HCT116 (cell line): ENCODE data around the gene ALDH9A1. TPM values are rescaled to one million over a fixed set of nuclear protein-coding genes. Genes with fewer than 3 reads are reported as not detected.
"Not testable (repeated sequence)": the region's sequence is repeated elsewhere in the genome, so short reads cannot be mapped to it uniquely, and the experiment has no call there.

Experiments
- ATAC-seq: fragments of 200-7000 bp; cut with Tn5 transposase; 2 replicates; pipeline ENCODE4 v1.9.1; 2020; ENCODE audit warnings: mild to moderate bottlenecking, moderate library complexity
- BruUV-seq: library from RNA; stranded (reverse); fragments of 400-500 nt; replicated peaks from 2 replicates; lab custom pipeline; 2021; lab: Mats Ljungman, UMichigan
- CTCF ChIA-PET: fragments of 300-600 bp; sonication (Branson Sonifier 250); formaldehyde crosslinking; loops from one replicate; lab custom pipeline; 2021; ENCODE audit warnings: antibody characterized with exemption; lab: Charles Lee
- POLR2A ChIA-PET: fragments of 300-600, 350-600 bp; sonication (Branson Sonifier 250); formaldehyde crosslinking; loops from one replicate; lab custom pipeline; 2021; ENCODE audit warnings: antibody characterized with exemption; lab: Charles Lee
- RAD21 ChIA-PET, 2 experiments: fragments of 300-600 bp; sonication (Branson Sonifier 250); formaldehyde crosslinking; loops; one replicate each; lab custom pipeline; 2023; ENCODE audit warnings: low total read pairs in 2 of 2; ENCODE audit not compliant: uncharacterized antibody in 2 of 2, unreplicated experiment in 2 of 2, low non-redundant PET in 1 of 2; lab: Charles Lee
- DNase-seq: peaks from one replicate; pipeline ENCODE4 v3.0.0-alpha.2; 2010; ENCODE audit warnings: low read depth, low spot score
- H2AFZ ChIP-seq: fragments of 200-600 bp; shearing (Covaris generic), sonication (generic); 2 replicates; pipeline ENCODE4 v1.6.1; 2017; ENCODE audit warnings: low read depth, mixed run types, mixed read lengths, antibody characterized with exemption, low read length; ENCODE audit not compliant: poor library complexity, severe bottlenecking
- H3K27ac ChIP-seq: 2 replicates; pipeline ENCODE4 v1.5.1; 2012; ENCODE audit warnings: low read depth, low read length
- H3K27me3 ChIP-seq: fragments of 200-600 bp; sonication (generic); 2 replicates; pipeline ENCODE4 v1.6.1; 2016; ENCODE audit warnings: mixed run types, low read length, mixed read lengths; ENCODE audit not compliant: insufficient read depth
- H3K36me3 ChIP-seq, 2 experiments: fragments of 200-500 bp in 1 of 2; fragments of 200-600 bp in 1 of 2; sonication (Bioruptor generic) in 1 of 2; sonication (generic) in 1 of 2; 2 replicates each; pipeline versions ENCODE4 v1.5.1 to v1.6.1; 2014 to 2016; ENCODE audit warnings: low read length in 2 of 2, inconsistent platforms in 1 of 2, mixed read lengths in 1 of 2, mixed run types in 1 of 2; ENCODE audit not compliant: insufficient read depth in 2 of 2, control insufficient read depth in 1 of 2
- H3K4me1 ChIP-seq, 2 experiments: fragments of 200-600 bp in 1 of 2; sonication (generic) in 1 of 2; 2 replicates each; pipeline versions ENCODE4 v1.5.1 to v1.6.1; 2012 to 2017; ENCODE audit warnings: low read length in 2 of 2, inconsistent platforms in 1 of 2, mild to moderate bottlenecking in 1 of 2, mixed read lengths in 1 of 2, mixed run types in 1 of 2, moderate library complexity in 1 of 2; ENCODE audit not compliant: insufficient read depth in 2 of 2, control insufficient read depth in 1 of 2
- H3K4me2 ChIP-seq: fragments of 200-600 bp; sonication (generic); 2 replicates; pipeline ENCODE4 v1.6.1; 2017; ENCODE audit warnings: mixed run types, low read length, mixed read lengths
- H3K4me3 ChIP-seq, 2 experiments: fragments of 200-600 bp in 1 of 2; sonication (generic) in 1 of 2; replicated peaks in 1 of 2; 2 replicates each; pipeline ENCODE4 v1.5.1; 2011 to 2016; ENCODE audit warnings: low read length in 2 of 2, control low read depth in 1 of 2, low read depth in 1 of 2, mild to moderate bottlenecking in 1 of 2, mixed read lengths in 1 of 2, mixed run types in 1 of 2
- H3K79me2 ChIP-seq: fragments of 200-600 bp; sonication (generic); 2 replicates; pipeline ENCODE4 v1.6.1; 2017; ENCODE audit warnings: mild to moderate bottlenecking, mixed run types, low read length, moderate library complexity, mixed read lengths; ENCODE audit not compliant: insufficient read depth
- H3K9ac ChIP-seq: fragments of 200-600 bp; sonication (generic); 2 replicates; pipeline ENCODE4 v1.6.1; 2016; ENCODE audit warnings: low read length, mixed read lengths
- H3K9me2 ChIP-seq: fragments of 200-600 bp; sonication (generic), shearing (Covaris generic); 2 replicates; pipeline ENCODE4 v1.6.1; 2017; ENCODE audit warnings: mixed run types, mild to moderate bottlenecking, moderate library complexity; ENCODE audit not compliant: insufficient read depth
- H3K9me3 ChIP-seq, 2 experiments: fragments of 200-500 bp in 1 of 2; fragments of 200-600 bp in 1 of 2; sonication (Bioruptor generic) in 1 of 2; sonication (generic) in 1 of 2; 2 replicates each; pipeline ENCODE4 v1.6.1; 2014 to 2017; ENCODE audit warnings: low read length in 2 of 2, mixed read lengths in 2 of 2, inconsistent platforms in 1 of 2, low read depth in 1 of 2, mild to moderate bottlenecking in 1 of 2, mixed run types in 1 of 2, moderate library complexity in 1 of 2; ENCODE audit not compliant: control insufficient read depth in 1 of 2, insufficient read depth in 1 of 2
- H4K20me1 ChIP-seq: fragments of 200-600 bp; sonication (generic), shearing (Covaris generic); 2 replicates; pipeline ENCODE4 v1.6.1; 2017; ENCODE audit warnings: mixed run types, mild to moderate bottlenecking, moderate library complexity; ENCODE audit not compliant: insufficient read depth
- CEBPB ChIP-seq: IDR thresholded peaks from 2 replicates; pipeline ENCODE4 v1.6.1; 2012; ENCODE audit warnings: low read depth
- EGR1 ChIP-seq: IDR thresholded peaks from 2 replicates; pipeline ENCODE4 v1.6.1; 2012; ENCODE audit warnings: low read depth
- EZH2phosphoT487 ChIP-seq: fragments of 200-600 bp; IDR thresholded peaks from 2 replicates; pipeline ENCODE4 v1.6.1; 2018; ENCODE audit warnings: antibody characterized with exemption, borderline replicate concordance
- JUND ChIP-seq: IDR thresholded peaks from 2 replicates; pipeline ENCODE4 v1.6.1; 2012
- POLR2A ChIP-seq: IDR thresholded peaks from 2 replicates; pipeline ENCODE4 v1.7.0; 2011; ENCODE audit warnings: borderline replicate concordance; ENCODE audit not compliant: insufficient read depth, insufficient read length; ENCODE audit errors: extremely low read depth
- POLR2AphosphoS5 ChIP-seq: IDR thresholded peaks from 2 replicates; pipeline ENCODE4 v1.6.1; 2011; ENCODE audit warnings: mild to moderate bottlenecking, low read depth, low read length, moderate library complexity
- RAD21 ChIP-seq: IDR thresholded peaks from 2 replicates; pipeline ENCODE4 v1.6.1; 2012; ENCODE audit warnings: low read depth, mild to moderate bottlenecking
- TCF7L2 ChIP-seq: IDR thresholded peaks from 2 replicates; pipeline ENCODE4 v1.7.0; 2011; ENCODE audit warnings: borderline replicate concordance, inconsistent platforms; ENCODE audit not compliant: insufficient read depth, insufficient read length; ENCODE audit errors: extremely low read depth
- YY1 ChIP-seq: IDR thresholded peaks from 2 replicates; pipeline ENCODE4 v1.6.1; 2011; ENCODE audit warnings: low read length, low read depth, moderate library complexity, mild to moderate bottlenecking; ENCODE audit not compliant: insufficient replicate concordance; ENCODE audit errors: extremely low read depth
- ZNF274 ChIP-seq: fragments of 200-500 bp; sonication (Bioruptor generic); IDR thresholded peaks from 2 replicates; pipeline ENCODE4 v1.6.1; 2014; ENCODE audit warnings: mild to moderate bottlenecking, low read depth, low read length, inconsistent platforms
- intact Hi-C: fragments of 100-400 bp; cut with micrococcal nuclease; formaldehyde crosslinking; loops from 2 replicates; pipeline ENCODE4 v1.10.0; 2022
- total RNA-seq: library from RNA; stranded (reverse); gene quantifications from one replicate; pipeline ENCODE4 v1.2.1, GENCODE V29; 2021; ENCODE audit not compliant: unreplicated experiment
- TF ChIP-seq, protein P1 (sequence below), 3 experiments: fragments of 200-600 bp in 1 of 3; sonication (generic) in 1 of 3; IDR thresholded peaks in 2 of 3; conservative IDR thresholded peaks in 1 of 3; 2 replicates each; pipeline ENCODE4 v1.5.1; 2012 to 2017; ENCODE audit warnings: low read depth in 2 of 3, low read length in 2 of 3, antibody characterized with exemption in 1 of 3, borderline replicate concordance in 1 of 3, control low read depth in 1 of 3, mild to moderate bottlenecking in 1 of 3, mixed read lengths in 1 of 3, mixed run types in 1 of 3, moderate library complexity in 1 of 3; ENCODE audit not compliant: insufficient read depth in 1 of 3
- TF ChIP-seq, protein P2 (sequence below): IDR thresholded peaks from 2 replicates; pipeline ENCODE4 v1.6.1; 2012; ENCODE audit warnings: low read depth
- TF ChIP-seq, protein P3 (sequence below): IDR thresholded peaks from 2 replicates; pipeline ENCODE4 v1.6.1; 2012

The ALDH9A1 gene
- total RNA-seq, 1 experiment from 2014 or later = 46.0 TPM

- POLR2A ChIA-PET = interaction anchor here (0.6 kb wide), 1 partner anchor 943 kb away, joined by 5 read pairs; no protein-coding TSS in a partner anchor
- H3K9me3 ChIP-seq, CTCF ChIA-PET, RAD21 ChIA-PET, H3K27me3 ChIP-seq, ATAC-seq, BruUV-seq, H3K79me2 ChIP-seq, H4K20me1 ChIP-seq, H3K9ac ChIP-seq, H3K4me2 ChIP-seq, H3K9me2 ChIP-seq, H3K4me1 ChIP-seq, H3K4me3 ChIP-seq, DNase-seq, H2AFZ ChIP-seq, H3K27ac ChIP-seq, H3K36me3 ChIP-seq: not testable (repeated sequence)
- intact Hi-C loops = loop anchor here (5.0 to 10.0 kb wide), 2 partner anchors 312 to 716 kb away; no protein-coding TSS in a partner anchor
These were observed 18.1 kb upstream of the ALDH9A1 start for GRCh38 chr1:165716265-165717051.

- Histone ChIP-seq H3K9me2 (no peaks in the 10 kb centered on the region), H3K4me1 (no peaks in the 10 kb centered on the region), H3K36me3 (no peaks in the 10 kb centered on the region), H3K9me3 (no peaks in the 10 kb centered on the region), H2AFZ (no peak overlapping the region), H3K4me3 (no peak overlapping the region), H3K27ac (no peak overlapping the region), H4K20me1 (no peaks in the 10 kb centered on the region), H3K9ac (no peak overlapping the region), H3K79me2 (no peaks in the 10 kb centered on the region), H3K27me3 (no peaks in the 10 kb centered on the region), H3K4me2 (no peak overlapping the region)
- BruUV-seq = no TSS peak
- CTCF ChIA-PET = no interaction called here
- intact Hi-C loops = loop anchor here (10.0 kb wide), 1 partner anchor 308 kb away; no protein-coding TSS in a partner anchor
- ATAC-seq (no peak), DNase-seq (no peak)
- RAD21 ChIA-PET = no interaction called here
- POLR2A ChIA-PET = no interaction called here
- TF ChIP-seq RAD21 (no peak), CEBPB (no peak), EZH2phosphoT487 (no peak), ZNF274 (no peak), EGR1 (no peak), POLR2AphosphoS5 (no peak), JUND (no peak), YY1 (no peak), POLR2A (no peak), TCF7L2 (no peak)
- TF ChIP-seq, protein P1, sequence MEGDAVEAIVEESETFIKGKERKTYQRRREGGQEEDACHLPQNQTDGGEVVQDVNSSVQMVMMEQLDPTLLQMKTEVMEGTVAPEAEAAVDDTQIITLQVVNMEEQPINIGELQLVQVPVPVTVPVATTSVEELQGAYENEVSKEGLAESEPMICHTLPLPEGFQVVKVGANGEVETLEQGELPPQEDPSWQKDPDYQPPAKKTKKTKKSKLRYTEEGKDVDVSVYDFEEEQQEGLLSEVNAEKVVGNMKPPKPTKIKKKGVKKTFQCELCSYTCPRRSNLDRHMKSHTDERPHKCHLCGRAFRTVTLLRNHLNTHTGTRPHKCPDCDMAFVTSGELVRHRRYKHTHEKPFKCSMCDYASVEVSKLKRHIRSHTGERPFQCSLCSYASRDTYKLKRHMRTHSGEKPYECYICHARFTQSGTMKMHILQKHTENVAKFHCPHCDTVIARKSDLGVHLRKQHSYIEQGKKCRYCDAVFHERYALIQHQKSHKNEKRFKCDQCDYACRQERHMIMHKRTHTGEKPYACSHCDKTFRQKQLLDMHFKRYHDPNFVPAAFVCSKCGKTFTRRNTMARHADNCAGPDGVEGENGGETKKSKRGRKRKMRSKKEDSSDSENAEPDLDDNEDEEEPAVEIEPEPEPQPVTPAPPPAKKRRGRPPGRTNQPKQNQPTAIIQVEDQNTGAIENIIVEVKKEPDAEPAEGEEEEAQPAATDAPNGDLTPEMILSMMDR (IDR thresholded peaks at IDR 0.05 in 2 of 3, conservative IDR thresholded peaks at IDR 0.05 in 1 of 3; ENCODE audit: borderline replicate concordance in 1 of 3, insufficient read depth in 1 of 3, low read depth in 2 of 3, low read length in 2 of 3) = no peak
- TF ChIP-seq, protein P2, sequence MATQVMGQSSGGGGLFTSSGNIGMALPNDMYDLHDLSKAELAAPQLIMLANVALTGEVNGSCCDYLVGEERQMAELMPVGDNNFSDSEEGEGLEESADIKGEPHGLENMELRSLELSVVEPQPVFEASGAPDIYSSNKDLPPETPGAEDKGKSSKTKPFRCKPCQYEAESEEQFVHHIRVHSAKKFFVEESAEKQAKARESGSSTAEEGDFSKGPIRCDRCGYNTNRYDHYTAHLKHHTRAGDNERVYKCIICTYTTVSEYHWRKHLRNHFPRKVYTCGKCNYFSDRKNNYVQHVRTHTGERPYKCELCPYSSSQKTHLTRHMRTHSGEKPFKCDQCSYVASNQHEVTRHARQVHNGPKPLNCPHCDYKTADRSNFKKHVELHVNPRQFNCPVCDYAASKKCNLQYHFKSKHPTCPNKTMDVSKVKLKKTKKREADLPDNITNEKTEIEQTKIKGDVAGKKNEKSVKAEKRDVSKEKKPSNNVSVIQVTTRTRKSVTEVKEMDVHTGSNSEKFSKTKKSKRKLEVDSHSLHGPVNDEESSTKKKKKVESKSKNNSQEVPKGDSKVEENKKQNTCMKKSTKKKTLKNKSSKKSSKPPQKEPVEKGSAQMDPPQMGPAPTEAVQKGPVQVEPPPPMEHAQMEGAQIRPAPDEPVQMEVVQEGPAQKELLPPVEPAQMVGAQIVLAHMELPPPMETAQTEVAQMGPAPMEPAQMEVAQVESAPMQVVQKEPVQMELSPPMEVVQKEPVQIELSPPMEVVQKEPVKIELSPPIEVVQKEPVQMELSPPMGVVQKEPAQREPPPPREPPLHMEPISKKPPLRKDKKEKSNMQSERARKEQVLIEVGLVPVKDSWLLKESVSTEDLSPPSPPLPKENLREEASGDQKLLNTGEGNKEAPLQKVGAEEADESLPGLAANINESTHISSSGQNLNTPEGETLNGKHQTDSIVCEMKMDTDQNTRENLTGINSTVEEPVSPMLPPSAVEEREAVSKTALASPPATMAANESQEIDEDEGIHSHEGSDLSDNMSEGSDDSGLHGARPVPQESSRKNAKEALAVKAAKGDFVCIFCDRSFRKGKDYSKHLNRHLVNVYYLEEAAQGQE = no peak
- TF ChIP-seq, protein P3, sequence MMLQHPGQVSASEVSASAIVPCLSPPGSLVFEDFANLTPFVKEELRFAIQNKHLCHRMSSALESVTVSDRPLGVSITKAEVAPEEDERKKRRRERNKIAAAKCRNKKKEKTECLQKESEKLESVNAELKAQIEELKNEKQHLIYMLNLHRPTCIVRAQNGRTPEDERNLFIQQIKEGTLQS = no peak
These were observed 14.4 kb upstream of the ALDH9A1 start for GRCh38 chr1:165712764-165713163.
